HepG2 (cell line): ENCODE data around the gene ENTREP1. TPM values are rescaled to one million over a fixed set of nuclear protein-coding genes. Genes with fewer than 3 reads are reported as not detected.

ENCODE experiments used
- GLMP ChIP-seq: sonication (generic); formaldehyde crosslinking; IDR thresholded peaks from 2 replicates; pipeline ENCODE4 v1.9.0; 2021; ENCODE audit warnings: missing genetic modification reagents, mild to moderate bottlenecking, borderline replicate concordance
- KDM2A ChIP-seq: sonication (generic); formaldehyde crosslinking; IDR thresholded peaks from 2 replicates; pipeline ENCODE4 v1.4.0; 2020; ENCODE audit warnings: low read depth, missing genetic modification reagents, borderline replicate concordance
- MLXIP ChIP-seq: sonication (generic); formaldehyde crosslinking; IDR thresholded peaks from 2 replicates; pipeline ENCODE4 v1.9.0; 2021; ENCODE audit warnings: missing genetic modification reagents, borderline replicate concordance
- RAD21 ChIP-seq: fragments of 450-650 bp; formaldehyde crosslinking; IDR thresholded peaks from 2 replicates; pipeline ENCODE4 v1.5.0; 2020; ENCODE audit warnings: mild to moderate bottlenecking
- SMC3 ChIP-seq: IDR thresholded peaks from 2 replicates; pipeline ENCODE4 v1.6.1; 2011; ENCODE audit warnings: low read length, improper control_type of control experiment
- SOX6 ChIP-seq, 2 experiments: fragments of 450-650 bp in 1 of 2; sonication (generic) in 1 of 2; formaldehyde crosslinking in 1 of 2; IDR thresholded peaks; 2 replicates each; pipeline versions ENCODE4 v1.4.0 to v1.6.1; 2017 to 2020; ENCODE audit warnings: antibody characterized with exemption in 1 of 2, mild to moderate bottlenecking in 1 of 2, missing genetic modification reagents in 1 of 2
- STAG1 ChIP-seq: sonication (generic); formaldehyde crosslinking; IDR thresholded peaks from 2 replicates; pipeline ENCODE4 v1.4.0; 2020; ENCODE audit warnings: missing genetic modification reagents
- ZMYM3 ChIP-seq: sonication (generic); formaldehyde crosslinking; IDR thresholded peaks from 2 replicates; pipeline ENCODE4 v1.5.1; 2020; ENCODE audit warnings: mild to moderate bottlenecking, missing genetic modification reagents
- ZNF138 ChIP-seq: sonication (generic); formaldehyde crosslinking; IDR thresholded peaks from 2 replicates; pipeline ENCODE4 v1.5.0; 2020; ENCODE audit warnings: mild to moderate bottlenecking, low read depth, missing genetic modification reagents
- ZNF207 ChIP-seq: fragments of 450-650 bp; IDR thresholded peaks from 2 replicates; pipeline ENCODE4 v1.6.1; 2016; ENCODE audit warnings: antibody characterized with exemption, borderline replicate concordance
- ZNF224 ChIP-seq: sonication (generic); formaldehyde crosslinking; IDR thresholded peaks from 2 replicates; pipeline ENCODE4 v1.5.0; 2020; ENCODE audit warnings: mild to moderate bottlenecking, missing genetic modification reagents
- ZNF34 ChIP-seq: sonication (generic); formaldehyde crosslinking; IDR thresholded peaks from 2 replicates; pipeline ENCODE4 v1.4.0; 2020; ENCODE audit warnings: mild to moderate bottlenecking, missing genetic modification reagents, borderline replicate concordance
- ZNF614 ChIP-seq: IDR thresholded peaks from 2 replicates; pipeline ENCODE4 v1.6.1; 2018; ENCODE audit warnings: missing biosample characterization, missing genetic modification reagents, inconsistent platforms, borderline replicate concordance
- ZNF792 ChIP-seq: IDR thresholded peaks from 2 replicates; pipeline ENCODE4 v1.6.1; 2016
- polyA plus RNA-seq, 8 experiments: library from polyadenylated mRNA; depleted of rRNA in 3 of 8; stranded (reverse) in 7 of 8; unstranded in 1 of 8; fragments of >200 nt; fragmentation: Illumina TruSeq in 4 of 8; extraction: Trizol in 4 of 8; gene quantifications; 2 replicates each; pipeline versions ENCODE4 v1.2.1 to v1.2.3, GENCODE V29; 2011 to 2016; ENCODE audit warnings: low read depth in 4 of 8, missing spikeins in 1 of 8, mixed read lengths in 1 of 8; ENCODE audit not compliant: insufficient read depth in 1 of 8
- total RNA-seq, 5 experiments: library from RNA; depleted of rRNA; stranded (reverse); fragments of >200 nt; fragmentation: Illumina TruSeq; extraction: Trizol; gene quantifications; 2 replicates each; pipeline ENCODE4 v1.2.3, GENCODE V29; 2016; ENCODE audit warnings: low read depth in 1 of 5
- TF ChIP-seq, protein P1 (sequence below): sonication (generic); formaldehyde crosslinking; IDR thresholded peaks from 2 replicates; pipeline ENCODE4 v1.4.0; 2020; ENCODE audit warnings: missing genetic modification reagents
- TF ChIP-seq, protein P2 (sequence below): sonication (generic); formaldehyde crosslinking; IDR thresholded peaks from 2 replicates; pipeline ENCODE4 v1.4.0; 2020; ENCODE audit warnings: missing genetic modification reagents, mild to moderate bottlenecking, borderline replicate concordance
- TF ChIP-seq, protein P3 (sequence below): sonication (generic); formaldehyde crosslinking; IDR thresholded peaks from 2 replicates; pipeline ENCODE4 v1.4.0; 2020; ENCODE audit warnings: mild to moderate bottlenecking, low read depth, missing genetic modification reagents
- TF ChIP-seq, protein P4 (sequence below): sonication (generic); formaldehyde crosslinking; conservative IDR thresholded peaks from 2 replicates; pipeline ENCODE4 v1.4.0; 2020; ENCODE audit warnings: missing genetic modification reagents
- TF ChIP-seq, protein P5 (sequence below): sonication (generic); formaldehyde crosslinking; IDR thresholded peaks from 2 replicates; pipeline ENCODE4 v1.8.0; 2022; ENCODE audit warnings: mild to moderate bottlenecking, missing genetic modification reagents; ENCODE audit not compliant: insufficient replicate concordance

The ENTREP1 gene
- total and polyA plus RNA-seq, 2 of the 13 experiments (the other 11 are each of a cell fraction or from before 2014, with no cell fraction given), result not detected

GRCh38 chr9:69412741-69413150, 87.7 kb downstream of the ENTREP1 start (continued):
- TF ChIP-seq SOX6 (IDR thresholded peaks at IDR 0.05) (no peak), SOX6 (CRISPR knock-in tag; IDR thresholded peaks at IDR 0.05) (peak; percentile 22; the same call in 1 of the 2 replicates), STAG1 (CRISPR knock-in tag) (peak; percentile 89), KDM2A (CRISPR knock-in tag) (peak; percentile 40; the same call in 1 of the 2 replicates), ZNF224 (CRISPR knock-in tag) (0 out of 2 replicates have a peak, but pooled peaks have one; percentile 28), RAD21 (CRISPR knock-in tag) (peak; percentile 68), GLMP (no peak), ZNF34 (CRISPR knock-in tag) (no peak), SMC3 (peak; percentile 47; the same call in 1 of the 2 replicates), ZNF792 (CRISPR knock-in tag) (no peak), MLXIP (CRISPR knock-in tag) (no peak), ZMYM3 (CRISPR knock-in tag) (no peak), ZNF138 (CRISPR knock-in tag) (no peak), ZNF207 (no peak), ZNF614 (CRISPR knock-in tag) (no peak)
- TF ChIP-seq, protein P1, sequence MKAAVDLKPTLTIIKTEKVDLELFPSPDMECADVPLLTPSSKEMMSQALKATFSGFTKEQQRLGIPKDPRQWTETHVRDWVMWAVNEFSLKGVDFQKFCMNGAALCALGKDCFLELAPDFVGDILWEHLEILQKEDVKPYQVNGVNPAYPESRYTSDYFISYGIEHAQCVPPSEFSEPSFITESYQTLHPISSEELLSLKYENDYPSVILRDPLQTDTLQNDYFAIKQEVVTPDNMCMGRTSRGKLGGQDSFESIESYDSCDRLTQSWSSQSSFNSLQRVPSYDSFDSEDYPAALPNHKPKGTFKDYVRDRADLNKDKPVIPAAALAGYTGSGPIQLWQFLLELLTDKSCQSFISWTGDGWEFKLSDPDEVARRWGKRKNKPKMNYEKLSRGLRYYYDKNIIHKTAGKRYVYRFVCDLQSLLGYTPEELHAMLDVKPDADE, result no peak
- TF ChIP-seq, protein P2, sequence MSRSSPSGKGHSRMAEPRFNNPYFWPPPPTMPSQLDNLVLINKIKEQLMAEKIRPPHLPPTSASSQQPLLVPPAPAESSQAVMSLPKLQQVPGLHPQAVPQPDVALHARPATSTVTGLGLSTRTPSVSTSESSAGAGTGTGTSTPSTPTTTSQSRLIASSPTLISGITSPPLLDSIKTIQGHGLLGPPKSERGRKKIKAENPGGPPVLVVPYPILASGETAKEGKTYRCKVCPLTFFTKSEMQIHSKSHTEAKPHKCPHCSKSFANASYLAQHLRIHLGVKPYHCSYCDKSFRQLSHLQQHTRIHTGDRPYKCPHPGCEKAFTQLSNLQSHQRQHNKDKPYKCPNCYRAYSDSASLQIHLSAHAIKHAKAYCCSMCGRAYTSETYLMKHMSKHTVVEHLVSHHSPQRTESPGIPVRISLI (CRISPR knock-in tag), result no peak
- TF ChIP-seq, protein P3, sequence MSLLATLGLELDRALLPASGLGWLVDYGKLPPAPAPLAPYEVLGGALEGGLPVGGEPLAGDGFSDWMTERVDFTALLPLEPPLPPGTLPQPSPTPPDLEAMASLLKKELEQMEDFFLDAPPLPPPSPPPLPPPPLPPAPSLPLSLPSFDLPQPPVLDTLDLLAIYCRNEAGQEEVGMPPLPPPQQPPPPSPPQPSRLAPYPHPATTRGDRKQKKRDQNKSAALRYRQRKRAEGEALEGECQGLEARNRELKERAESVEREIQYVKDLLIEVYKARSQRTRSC (CRISPR knock-in tag), result no peak
- TF ChIP-seq, protein P4, sequence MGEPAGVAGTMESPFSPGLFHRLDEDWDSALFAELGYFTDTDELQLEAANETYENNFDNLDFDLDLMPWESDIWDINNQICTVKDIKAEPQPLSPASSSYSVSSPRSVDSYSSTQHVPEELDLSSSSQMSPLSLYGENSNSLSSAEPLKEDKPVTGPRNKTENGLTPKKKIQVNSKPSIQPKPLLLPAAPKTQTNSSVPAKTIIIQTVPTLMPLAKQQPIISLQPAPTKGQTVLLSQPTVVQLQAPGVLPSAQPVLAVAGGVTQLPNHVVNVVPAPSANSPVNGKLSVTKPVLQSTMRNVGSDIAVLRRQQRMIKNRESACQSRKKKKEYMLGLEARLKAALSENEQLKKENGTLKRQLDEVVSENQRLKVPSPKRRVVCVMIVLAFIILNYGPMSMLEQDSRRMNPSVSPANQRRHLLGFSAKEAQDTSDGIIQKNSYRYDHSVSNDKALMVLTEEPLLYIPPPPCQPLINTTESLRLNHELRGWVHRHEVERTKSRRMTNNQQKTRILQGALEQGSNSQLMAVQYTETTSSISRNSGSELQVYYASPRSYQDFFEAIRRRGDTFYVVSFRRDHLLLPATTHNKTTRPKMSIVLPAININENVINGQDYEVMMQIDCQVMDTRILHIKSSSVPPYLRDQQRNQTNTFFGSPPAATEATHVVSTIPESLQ (CRISPR knock-in tag), result no peak
- TF ChIP-seq, protein P5, sequence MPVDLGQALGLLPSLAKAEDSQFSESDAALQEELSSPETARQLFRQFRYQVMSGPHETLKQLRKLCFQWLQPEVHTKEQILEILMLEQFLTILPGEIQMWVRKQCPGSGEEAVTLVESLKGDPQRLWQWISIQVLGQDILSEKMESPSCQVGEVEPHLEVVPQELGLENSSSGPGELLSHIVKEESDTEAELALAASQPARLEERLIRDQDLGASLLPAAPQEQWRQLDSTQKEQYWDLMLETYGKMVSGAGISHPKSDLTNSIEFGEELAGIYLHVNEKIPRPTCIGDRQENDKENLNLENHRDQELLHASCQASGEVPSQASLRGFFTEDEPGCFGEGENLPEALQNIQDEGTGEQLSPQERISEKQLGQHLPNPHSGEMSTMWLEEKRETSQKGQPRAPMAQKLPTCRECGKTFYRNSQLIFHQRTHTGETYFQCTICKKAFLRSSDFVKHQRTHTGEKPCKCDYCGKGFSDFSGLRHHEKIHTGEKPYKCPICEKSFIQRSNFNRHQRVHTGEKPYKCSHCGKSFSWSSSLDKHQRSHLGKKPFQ (CRISPR knock-in tag), result no peak
